SK-N-SH treated with all-trans-retinoic acid at 6 μM for 48 hours (cell line): ENCODE data around the gene DPYD.

Source experiments
- ARNTL ChIP-seq: fragments of 450-650 bp; formaldehyde crosslinking; IDR thresholded peaks from 2 replicates; pipeline ENCODE4 v1.5.0; 2020; ENCODE audit warnings: low read depth, mild to moderate bottlenecking, moderate library complexity, borderline replicate concordance
- CREB5 ChIP-seq: fragments of 250-450 bp; sonication (Bioruptor Pico); IDR thresholded peaks from 2 replicates; pipeline ENCODE4 v1.5.1; 2020; ENCODE audit warnings: low read depth, mild to moderate bottlenecking, moderate library complexity
- CSDC2 ChIP-seq: fragments of 250-450 bp; sonication (Bioruptor Pico); IDR thresholded peaks from 2 replicates; pipeline ENCODE4 v1.5.0; 2020; ENCODE audit warnings: mild to moderate bottlenecking, moderate library complexity
- CSRNP3 ChIP-seq: fragments of 250-450 bp; sonication (Bioruptor Pico); IDR thresholded peaks from 2 replicates; pipeline ENCODE4 v1.5.1; 2021; ENCODE audit warnings: mild to moderate bottlenecking, moderate library complexity
- ISL1 ChIP-seq: fragments of 250-450 bp; sonication (Bioruptor Pico); IDR thresholded peaks from 2 replicates; pipeline ENCODE4 v2.1.2; 2022; ENCODE audit warnings: mild to moderate bottlenecking, moderate library complexity
- PATZ1 ChIP-seq: fragments of 250-450 bp; sonication (Bioruptor Pico); IDR thresholded peaks from 2 replicates; pipeline ENCODE4 v1.8.0; 2020; ENCODE audit warnings: mild to moderate bottlenecking, moderate library complexity, borderline replicate concordance
- POU6F1 ChIP-seq: fragments of 250-450 bp; sonication (Bioruptor Pico); IDR thresholded peaks from 2 replicates; pipeline ENCODE4 v1.8.0; 2021; ENCODE audit warnings: low read depth, mild to moderate bottlenecking, moderate library complexity, borderline replicate concordance
- RARB ChIP-seq: fragments of 250-450 bp; sonication (Bioruptor Pico); IDR thresholded peaks from 2 replicates; pipeline ENCODE4 v1.8.0; 2021; ENCODE audit warnings: mild to moderate bottlenecking, moderate library complexity
- SNAI2 ChIP-seq: fragments of 250-450 bp; sonication (Bioruptor Pico); IDR thresholded peaks from 2 replicates; pipeline ENCODE4 v1.5.0; 2020; ENCODE audit warnings: mild to moderate bottlenecking, moderate library complexity
- TCF4 ChIP-seq: fragments of 250-450 bp; sonication (Bioruptor Pico); IDR thresholded peaks from 2 replicates; pipeline ENCODE4 v1.8.0; 2021; ENCODE audit warnings: mild to moderate bottlenecking, moderate library complexity, borderline replicate concordance
- ZFP3 ChIP-seq: fragments of 250-450 bp; sonication (Bioruptor Pico); IDR thresholded peaks from 2 replicates; pipeline ENCODE4 v1.5.0; 2020; ENCODE audit warnings: mild to moderate bottlenecking, moderate library complexity
- ZFP30 ChIP-seq: fragments of 450-650 bp; formaldehyde crosslinking; IDR thresholded peaks from 2 replicates; pipeline ENCODE4 v1.5.0; 2022; ENCODE audit warnings: mild to moderate bottlenecking, moderate library complexity
- ZNF8 ChIP-seq: fragments of 450-650 bp; formaldehyde crosslinking; IDR thresholded peaks from 2 replicates; pipeline ENCODE4 v1.5.0; 2020; ENCODE audit warnings: mild to moderate bottlenecking, moderate library complexity

GRCh38 chr1:97074771-97075170 is 846.1 kb downstream of the DPYD start:
- TF ChIP-seq CSDC2 (CRISPR knock-in tag) (no peak), CREB5 (no peak), RARB (CRISPR knock-in tag) (no peak), ZNF8 (no peak), ZFP30 (CRISPR knock-in tag) (no peak), ZFP3 (CRISPR knock-in tag) (no peak), PATZ1 (CRISPR knock-in tag) (no peak), POU6F1 (no peak), CSRNP3 (CRISPR knock-in tag) (no peak), TCF4 (CRISPR knock-in tag) (no peak), ARNTL (CRISPR knock-in tag) (no peak), ISL1 (CRISPR knock-in tag) (no peak), SNAI2 (CRISPR knock-in tag) (no peak)
